ENCODE results near the gene SORBS1. TPM values are rescaled to one million over a fixed set of nuclear protein-coding genes. Genes with fewer than 3 reads are reported as not detected.

Gene SORBS1
- total RNA-seq, 1 donor from 2014 or later = 28.2 TPM

DNA sequence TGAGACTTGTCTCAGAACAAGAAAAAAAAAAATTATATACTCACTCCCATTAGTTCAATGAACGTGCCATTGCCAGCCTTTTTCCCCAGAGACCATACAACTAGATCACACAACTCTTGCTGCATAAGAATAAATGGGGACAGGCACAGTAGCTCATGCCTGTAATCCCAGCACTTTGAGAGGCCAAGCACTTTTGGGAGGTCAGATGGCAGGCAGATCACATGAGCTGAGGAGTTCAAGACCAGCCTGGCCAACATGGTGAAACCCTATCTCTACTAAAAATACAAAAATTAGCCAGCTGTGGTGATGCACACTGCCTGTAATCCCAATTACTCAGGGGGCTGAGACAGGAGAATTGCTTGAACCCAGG lies 284.0 kb downstream of the SORBS1 start:
- no peak overlapping the region for H3K4me3 Mint-ChIP-seq
- peaks cover 49% of the 10 kb centered on the region for H3K4me1 Mint-ChIP-seq (ENCODE audit: unreplicated experiment)
- no peak overlapping the region for H3K27ac Mint-ChIP-seq
- H3K9me3 Mint-ChIP-seq = no peaks in the 10 kb centered on the region
- H3K27me3 Mint-ChIP-seq = no peaks in the 10 kb centered on the region
- no peak for DNase-seq (ENCODE audit: extremely low spot score, unreplicated experiment)
- TF ChIP-seq CTCF (conservative IDR thresholded peaks at IDR 0.05) = no peak
- peaks cover 23% of the 10 kb centered on the region for H3K36me3 Mint-ChIP-seq

- no peaks in the 10 kb centered on the region for H3K9me3 Mint-ChIP-seq
- H3K4me1 Mint-ChIP-seq (ENCODE audit: unreplicated experiment) = peaks cover 49% of the 10 kb centered on the region
Measured at GRCh38 chr10:95276367-95277200, 284.6 kb downstream of the SORBS1 start.

DNA sequence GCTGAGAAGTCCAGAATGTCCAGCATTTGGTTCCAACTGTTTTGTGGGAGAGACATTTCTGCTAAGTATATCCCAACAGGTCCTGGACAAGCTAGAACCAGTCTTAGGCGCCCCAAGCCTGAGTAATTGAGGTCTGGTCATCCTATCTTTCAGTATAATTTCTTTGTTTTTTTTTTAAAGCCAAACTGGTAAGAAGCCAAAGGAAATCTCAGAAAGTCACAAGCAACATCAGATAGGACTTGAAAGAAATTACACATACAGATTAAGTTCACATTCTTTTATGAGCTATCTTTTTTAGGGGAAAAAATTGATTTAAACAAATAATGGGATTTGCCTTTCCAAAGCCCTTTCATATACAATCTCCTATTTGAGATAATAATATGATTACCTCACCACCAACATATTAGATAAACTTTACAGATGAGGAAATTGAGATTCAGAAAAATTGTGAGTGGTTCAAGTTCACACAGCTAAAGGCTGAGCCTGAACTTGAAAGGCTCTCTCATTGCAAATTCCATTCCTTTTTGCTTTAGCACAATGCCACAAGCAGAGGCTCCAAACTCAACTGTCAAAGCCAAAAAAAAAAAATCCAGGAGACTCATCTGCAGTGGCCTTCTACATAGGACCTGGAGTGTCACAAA lies 285.3 kb downstream of the SORBS1 start:
- TF ChIP-seq CTCF (conservative IDR thresholded peaks at IDR 0.05) = no peak

More at GRCh38 chr10:95276367-95277200, 284.6 kb downstream of the SORBS1 start:
- no peak for DNase-seq (ENCODE audit: extremely low spot score, unreplicated experiment)
- Mint-ChIP-seq H3K36me3 (peaks cover 18% of the 10 kb centered on the region), H3K27me3 (no peaks in the 10 kb centered on the region), H3K27ac (peak overlapping the region; percentile 79), H3K4me3 (no peak overlapping the region)
- no peak for TF ChIP-seq CTCF (conservative IDR thresholded peaks at IDR 0.05)

DNA sequence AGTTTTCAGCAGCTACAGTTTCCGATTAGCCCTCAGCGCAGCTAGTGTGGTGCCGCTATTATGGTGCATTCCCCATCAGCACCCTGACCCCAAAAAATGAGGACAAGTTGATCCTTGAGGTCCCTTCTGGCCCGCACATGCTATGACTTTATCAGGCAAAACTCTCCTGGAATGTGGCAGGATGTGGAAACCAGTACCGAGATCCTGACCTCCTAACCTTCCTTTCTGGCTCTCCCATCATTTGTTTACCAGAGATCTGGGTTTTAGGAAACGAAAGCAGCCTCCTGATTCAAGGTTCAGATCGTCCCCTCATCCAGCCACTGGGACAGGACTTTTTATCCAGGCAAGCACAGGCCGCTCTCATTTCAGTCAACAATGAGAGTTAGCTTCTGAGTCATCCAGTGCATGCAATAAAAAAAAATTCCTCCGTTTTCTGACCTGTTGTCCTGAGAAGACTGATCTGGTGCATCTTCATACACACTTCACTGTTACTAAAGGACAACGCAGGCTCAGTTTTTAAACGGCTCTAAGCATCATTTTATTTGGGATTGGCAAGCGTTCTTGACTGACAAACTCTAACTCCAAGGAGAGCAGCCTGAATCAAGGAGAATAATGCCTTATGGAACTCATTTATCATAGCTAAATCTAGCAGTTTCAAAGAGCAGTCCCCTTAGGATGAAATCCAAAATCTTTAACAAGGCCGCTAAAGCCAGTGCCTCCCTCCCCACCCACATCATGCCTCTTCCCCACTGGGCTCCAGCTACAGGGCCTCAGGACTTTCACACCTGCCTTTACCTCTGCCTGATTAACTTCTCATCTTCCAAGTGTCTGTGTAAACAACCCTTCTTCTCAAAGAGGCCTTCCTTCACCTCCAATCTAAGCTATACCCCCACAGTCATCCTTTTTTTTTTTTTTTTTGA lies 287.5 kb downstream of the SORBS1 start:
- Mint-ChIP-seq H3K27me3 (no peaks in the 10 kb centered on the region), H3K36me3 (peaks cover 26% of the 10 kb centered on the region), H3K4me3 (peak overlapping the region; percentile 53), H3K9me3 (no peaks in the 10 kb centered on the region), H3K27ac (peak overlapping the region; percentile 79), H3K4me1 (ENCODE audit: unreplicated experiment) (peaks cover 39% of the 10 kb centered on the region)
- TF ChIP-seq CTCF (conservative IDR thresholded peaks at IDR 0.05) = no peak
- DNase-seq (ENCODE audit: extremely low spot score, unreplicated experiment) = peak; percentile 24

More for the DNA sequence above, 285.3 kb downstream of the SORBS1 start:
- Mint-ChIP-seq H3K4me3 (no peak overlapping the region), H3K4me1 (ENCODE audit: unreplicated experiment) (peaks cover 46% of the 10 kb centered on the region), H3K9me3 (no peaks in the 10 kb centered on the region), H3K27me3 (no peaks in the 10 kb centered on the region), H3K36me3 (peaks cover 14% of the 10 kb centered on the region), H3K27ac (peak overlapping the region; percentile 79)
- DNase-seq (ENCODE audit: extremely low spot score, unreplicated experiment) = no peak

DNA sequence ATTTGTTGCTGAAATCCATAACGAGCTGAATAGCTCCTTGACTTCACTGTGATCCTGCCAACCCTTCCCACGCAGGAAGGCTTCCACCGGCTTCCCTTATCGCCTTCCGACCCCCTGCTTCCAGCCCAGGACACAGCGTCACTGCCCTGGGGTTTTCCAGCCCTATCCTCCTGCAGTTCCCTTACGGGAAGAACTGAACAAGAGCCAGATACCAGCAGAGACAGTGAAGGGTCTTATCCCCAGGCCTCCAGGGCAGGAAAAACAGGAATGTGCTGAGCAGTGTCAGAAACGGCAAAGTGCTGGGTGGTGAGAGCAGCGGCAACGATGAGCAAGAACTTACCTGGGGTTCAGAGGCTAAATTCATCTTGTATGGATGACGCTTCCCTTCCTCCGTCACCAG lies 292.7 kb downstream of the SORBS1 start:
- Mint-ChIP-seq H3K27ac (peak overlapping the region; percentile 97), H3K4me1 (ENCODE audit: unreplicated experiment) (peaks cover 39% of the 10 kb centered on the region), H3K27me3 (peaks cover 3% of the 10 kb centered on the region), H3K9me3 (peaks cover 4% of the 10 kb centered on the region), H3K36me3 (peaks cover 21% of the 10 kb centered on the region), H3K4me3 (peak overlapping the region; percentile 65)
- no peak for TF ChIP-seq CTCF (conservative IDR thresholded peaks at IDR 0.05)
- peak; percentile 66 for DNase-seq (ENCODE audit: extremely low spot score, unreplicated experiment)

All from type B pancreatic cell (in vitro differentiated cells).